Effector memory CD4-positive, alpha-beta T cell (primary cell): ENCODE results near the gene AQP12A.

Experiments
- DNase-seq, 3 donors: peaks; one replicate each; pipeline ENCODE4 v3.0.0-alpha.2; 2020
- H3K27ac ChIP-seq: 2 replicates; pipeline ENCODE4 v1.7.0; 2013; ENCODE audit warnings: mild to moderate bottlenecking, low read length, moderate library complexity; ENCODE audit not compliant: insufficient read depth, poor library complexity, severe bottlenecking
- H3K27me3 ChIP-seq: replicated peaks from 2 replicates; pipeline ENCODE4 v1.7.0; 2013; ENCODE audit warnings: mild to moderate bottlenecking, low read length; ENCODE audit not compliant: insufficient read depth, control insufficient read depth, poor library complexity, severe bottlenecking
- H3K36me3 ChIP-seq: 2 replicates; pipeline ENCODE4 v1.7.0; 2013; ENCODE audit warnings: mild to moderate bottlenecking, low read length, moderate library complexity; ENCODE audit not compliant: control insufficient read depth, insufficient read depth
- H3K4me1 ChIP-seq: 2 replicates; pipeline ENCODE4 v1.7.0; 2013; ENCODE audit warnings: low read length, mild to moderate bottlenecking; ENCODE audit not compliant: control insufficient read depth, insufficient read depth, poor library complexity, severe bottlenecking
- H3K4me3 ChIP-seq: 2 replicates; pipeline ENCODE4 v1.7.0; 2013; ENCODE audit warnings: low read length, low read depth, mild to moderate bottlenecking; ENCODE audit not compliant: insufficient read depth, poor library complexity, severe bottlenecking
- H3K9me3 ChIP-seq: 2 replicates; pipeline ENCODE4 v1.7.0; 2013; ENCODE audit warnings: mild to moderate bottlenecking, low read length, moderate library complexity; ENCODE audit not compliant: control insufficient read depth

Gene AQP12A

GRCh38 chr2:240646176-240646899 is 45.3 kb upstream of the AQP12A start:
- DNase-seq: peak; percentile 37 to 44 (median 42)
- H3K27me3 ChIP-seq: no peaks in the 10 kb centered on the region

GRCh38 chr2:240646900-240647502 is 44.7 kb upstream of the AQP12A start:
- no peaks in the 10 kb centered on the region for H3K36me3 ChIP-seq
- peaks cover 7% of the 10 kb centered on the region for H3K4me1 ChIP-seq
- no peak overlapping the region for H3K4me3 ChIP-seq
- DNase-seq: no peak
- H3K9me3 ChIP-seq: no peaks in the 10 kb centered on the region
- H3K27ac ChIP-seq: no peak overlapping the region
- H3K27me3 ChIP-seq: no peaks in the 10 kb centered on the region

More at GRCh38 chr2:240646176-240646899, 45.3 kb upstream of the AQP12A start:
- H3K4me3 ChIP-seq: no peak overlapping the region
- no peak overlapping the region for H3K27ac ChIP-seq
- H3K36me3 ChIP-seq: no peaks in the 10 kb centered on the region
- H3K4me1 ChIP-seq: peaks cover 7% of the 10 kb centered on the region
- no peaks in the 10 kb centered on the region for H3K9me3 ChIP-seq

GRCh38 chr2:240647503-240648154 is 44.0 kb upstream of the AQP12A start:
- Histone ChIP-seq H3K4me3 (no peak overlapping the region), H3K27me3 (no peaks in the 10 kb centered on the region), H3K27ac (no peak overlapping the region), H3K4me1 (peaks cover 7% of the 10 kb centered on the region), H3K36me3 (no peaks in the 10 kb centered on the region), H3K9me3 (no peaks in the 10 kb centered on the region)
- DNase-seq: no peak

- H3K27ac ChIP-seq: no peak overlapping the region
- no peak overlapping the region for H3K4me3 ChIP-seq
- peaks cover 7% of the 10 kb centered on the region for H3K4me1 ChIP-seq
- H3K27me3 ChIP-seq: no peaks in the 10 kb centered on the region
- DNase-seq: no peak
- H3K9me3 ChIP-seq: no peaks in the 10 kb centered on the region
- no peaks in the 10 kb centered on the region for H3K36me3 ChIP-seq
Measured at GRCh38 chr2:240648155-240648649, 43.5 kb upstream of the AQP12A start.

- Histone ChIP-seq H3K36me3 (no peaks in the 10 kb centered on the region), H3K27ac (no peak overlapping the region), H3K4me3 (no peak overlapping the region), H3K27me3 (no peaks in the 10 kb centered on the region), H3K4me1 (peaks cover 7% of the 10 kb centered on the region), H3K9me3 (no peaks in the 10 kb centered on the region)
- DNase-seq: no peak
Measured at GRCh38 chr2:240648650-240649275, 42.9 kb upstream of the AQP12A start.

- Histone ChIP-seq H3K4me1 (peaks cover 7% of the 10 kb centered on the region), H3K9me3 (no peaks in the 10 kb centered on the region), H3K4me3 (no peak overlapping the region), H3K27me3 (no peaks in the 10 kb centered on the region), H3K36me3 (no peaks in the 10 kb centered on the region), H3K27ac (no peak overlapping the region)
- DNase-seq: no peak
Measured at GRCh38 chr2:240649331-240649730, 42.3 kb upstream of the AQP12A start.

- H3K4me1 ChIP-seq: peaks cover 9% of the 10 kb centered on the region
- H3K27ac ChIP-seq: no peak overlapping the region
- no peaks in the 10 kb centered on the region for H3K27me3 ChIP-seq
- H3K36me3 ChIP-seq: no peaks in the 10 kb centered on the region
- no peak for DNase-seq
- H3K4me3 ChIP-seq: no peak overlapping the region
- no peaks in the 10 kb centered on the region for H3K9me3 ChIP-seq
Measured at GRCh38 chr2:240650254-240650965, 41.3 kb upstream of the AQP12A start.

- no peak for DNase-seq
- H3K4me3 ChIP-seq: no peak overlapping the region
- no peaks in the 10 kb centered on the region for H3K9me3 ChIP-seq
- H3K27ac ChIP-seq: no peak overlapping the region
- H3K4me1 ChIP-seq: peaks cover 10% of the 10 kb centered on the region
- no peaks in the 10 kb centered on the region for H3K27me3 ChIP-seq
- H3K36me3 ChIP-seq: no peaks in the 10 kb centered on the region
Measured at GRCh38 chr2:240651185-240651584, 40.5 kb upstream of the AQP12A start.

GRCh38 chr2:240655931-240656886 is 35.5 kb upstream of the AQP12A start:
- H3K27ac ChIP-seq: no peak overlapping the region
- H3K27me3 ChIP-seq: no peaks in the 10 kb centered on the region
- H3K36me3 ChIP-seq: no peaks in the 10 kb centered on the region
- peaks cover 6% of the 10 kb centered on the region for H3K4me1 ChIP-seq
- no peak overlapping the region for H3K4me3 ChIP-seq
- no peak for DNase-seq
- H3K9me3 ChIP-seq: no peaks in the 10 kb centered on the region
